HL-60 (cell line): ENCODE measurements around the gene CFAP141.

ENCODE experiments used
- GABPA ChIP-seq: IDR thresholded peaks from 2 replicates; pipeline ENCODE4 v1.6.1; 2012; ENCODE audit warnings: low read depth
- POLR2AphosphoS5 ChIP-seq: IDR thresholded peaks from 2 replicates; pipeline ENCODE4 v1.6.1; 2012; ENCODE audit warnings: low read depth
- TF ChIP-seq, protein P1 (sequence below): IDR thresholded peaks from one replicate; pipeline ENCODE4 v1.5.1; 2011; ENCODE audit warnings: low read length, control low read depth, inconsistent platforms; ENCODE audit not compliant: insufficient read depth

DNA sequence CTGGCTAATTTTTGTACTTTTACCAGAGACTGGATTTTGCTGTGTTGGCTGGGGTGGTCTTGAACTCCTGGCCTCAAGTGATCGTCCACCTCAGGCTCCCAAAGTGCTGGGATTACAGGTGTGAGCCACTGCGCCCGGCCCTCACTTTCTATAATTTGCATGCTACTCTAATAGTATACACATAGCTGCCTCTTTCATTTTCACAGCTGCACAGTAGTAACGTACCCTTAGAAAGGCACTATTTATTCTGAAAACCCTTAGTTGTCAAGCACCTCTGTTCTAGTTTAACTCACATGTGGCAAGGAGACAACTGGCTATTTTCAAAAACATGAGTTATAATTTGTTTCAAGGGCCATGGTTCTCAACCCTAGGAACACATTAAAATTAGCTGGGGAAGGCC, 31.5 kb downstream of the CFAP141 start:
- TF ChIP-seq, protein P1, sequence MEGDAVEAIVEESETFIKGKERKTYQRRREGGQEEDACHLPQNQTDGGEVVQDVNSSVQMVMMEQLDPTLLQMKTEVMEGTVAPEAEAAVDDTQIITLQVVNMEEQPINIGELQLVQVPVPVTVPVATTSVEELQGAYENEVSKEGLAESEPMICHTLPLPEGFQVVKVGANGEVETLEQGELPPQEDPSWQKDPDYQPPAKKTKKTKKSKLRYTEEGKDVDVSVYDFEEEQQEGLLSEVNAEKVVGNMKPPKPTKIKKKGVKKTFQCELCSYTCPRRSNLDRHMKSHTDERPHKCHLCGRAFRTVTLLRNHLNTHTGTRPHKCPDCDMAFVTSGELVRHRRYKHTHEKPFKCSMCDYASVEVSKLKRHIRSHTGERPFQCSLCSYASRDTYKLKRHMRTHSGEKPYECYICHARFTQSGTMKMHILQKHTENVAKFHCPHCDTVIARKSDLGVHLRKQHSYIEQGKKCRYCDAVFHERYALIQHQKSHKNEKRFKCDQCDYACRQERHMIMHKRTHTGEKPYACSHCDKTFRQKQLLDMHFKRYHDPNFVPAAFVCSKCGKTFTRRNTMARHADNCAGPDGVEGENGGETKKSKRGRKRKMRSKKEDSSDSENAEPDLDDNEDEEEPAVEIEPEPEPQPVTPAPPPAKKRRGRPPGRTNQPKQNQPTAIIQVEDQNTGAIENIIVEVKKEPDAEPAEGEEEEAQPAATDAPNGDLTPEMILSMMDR, result no peak
- TF ChIP-seq POLR2AphosphoS5 (no peak), GABPA (no peak)
